Left forelimb (tissue), 1 donor: Measurements from ENCODE around the gene POLR1F.
"Not testable (repeated sequence)": the region's sequence is repeated elsewhere in the genome, so short reads cannot be mapped to it uniquely, and the experiment has no call there.

Source experiments
- DNase-seq: peaks from one replicate; pipeline ENCODE4 v3.0.0-alpha.2; 2018; ENCODE audit warnings: low spot score

POLR1F gene, protein sequence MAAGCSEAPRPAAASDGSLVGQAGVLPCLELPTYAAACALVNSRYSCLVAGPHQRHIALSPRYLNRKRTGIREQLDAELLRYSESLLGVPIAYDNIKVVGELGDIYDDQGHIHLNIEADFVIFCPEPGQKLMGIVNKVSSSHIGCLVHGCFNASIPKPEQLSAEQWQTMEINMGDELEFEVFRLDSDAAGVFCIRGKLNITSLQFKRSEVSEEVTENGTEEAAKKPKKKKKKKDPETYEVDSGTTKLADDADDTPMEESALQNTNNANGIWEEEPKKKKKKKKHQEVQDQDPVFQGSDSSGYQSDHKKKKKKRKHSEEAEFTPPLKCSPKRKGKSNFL

DNA sequence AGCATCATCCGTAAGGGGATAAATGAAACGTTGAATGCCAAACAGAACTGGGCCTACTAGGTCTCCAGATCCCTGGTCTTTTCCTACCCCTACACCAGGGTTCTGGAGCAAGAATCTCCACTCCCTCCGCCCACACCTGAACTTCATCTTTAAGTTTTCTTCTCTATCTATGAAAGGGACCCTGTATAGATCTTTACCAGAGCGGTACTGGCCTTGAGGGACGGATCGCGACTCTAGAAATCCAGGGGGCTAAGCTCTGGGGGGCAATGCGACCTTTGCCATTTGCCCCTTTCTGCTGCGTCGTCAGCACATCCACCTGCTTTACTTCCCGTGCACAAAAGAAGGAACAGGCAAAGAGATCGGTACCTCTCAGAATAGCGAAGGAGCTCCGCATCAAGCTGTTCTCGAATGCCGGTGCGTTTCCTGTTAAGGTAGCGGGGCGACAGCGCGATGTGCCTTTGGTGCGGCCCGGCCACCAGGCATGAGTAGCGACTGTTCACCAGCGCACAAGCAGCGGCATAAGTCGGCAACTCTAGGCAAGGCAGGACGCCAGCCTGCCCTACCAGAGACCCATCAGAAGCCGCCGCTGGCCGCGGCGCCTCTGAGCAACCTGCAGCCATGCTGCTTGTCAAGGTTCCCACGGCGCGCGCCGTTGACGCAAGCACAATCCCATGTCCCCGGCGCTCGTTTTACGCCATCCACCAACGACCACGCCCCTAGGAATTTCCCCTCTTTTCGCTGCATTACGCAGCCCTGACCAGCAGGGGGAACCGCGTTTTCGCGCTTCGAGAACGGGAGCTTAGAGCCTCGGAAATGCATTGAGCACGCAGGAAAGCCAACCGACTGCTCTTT, at the start of gene POLR1F:
Gene POLR1F (minus strand): TSS at position 641 of the 852 bp plus-strand sequence. CDS start 21 bp downstream, at position 620.
- peak; percentile 94 for DNase-seq

DNA sequence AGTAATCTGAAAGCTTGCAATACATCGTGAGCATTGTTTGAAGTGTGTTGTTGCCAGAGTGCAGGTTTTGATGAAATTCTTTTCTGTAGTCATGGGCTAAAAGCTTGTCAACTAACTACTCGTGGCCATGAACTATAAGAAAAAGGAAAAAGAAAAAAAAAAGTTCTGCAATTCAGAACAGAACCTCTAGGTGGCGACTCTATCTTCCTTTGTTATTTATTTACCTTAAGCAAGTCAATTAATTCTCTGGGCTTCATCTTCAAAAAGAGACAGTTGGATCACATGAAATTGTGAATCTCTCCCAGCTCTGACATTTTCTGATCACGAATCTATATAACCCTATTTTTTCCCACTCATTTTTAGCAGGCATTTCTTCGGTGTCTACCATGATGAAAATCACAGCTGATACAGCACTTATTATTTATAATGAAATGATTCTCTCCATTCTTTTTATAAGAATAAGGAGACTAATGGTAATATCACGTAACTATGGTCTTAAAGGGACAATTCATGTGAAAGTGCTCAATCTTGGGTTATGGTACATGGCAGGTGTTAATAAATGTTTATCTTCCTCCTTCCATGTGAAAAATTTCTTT, 45.8 kb upstream of the POLR1F start:
- no peak for DNase-seq

DNA sequence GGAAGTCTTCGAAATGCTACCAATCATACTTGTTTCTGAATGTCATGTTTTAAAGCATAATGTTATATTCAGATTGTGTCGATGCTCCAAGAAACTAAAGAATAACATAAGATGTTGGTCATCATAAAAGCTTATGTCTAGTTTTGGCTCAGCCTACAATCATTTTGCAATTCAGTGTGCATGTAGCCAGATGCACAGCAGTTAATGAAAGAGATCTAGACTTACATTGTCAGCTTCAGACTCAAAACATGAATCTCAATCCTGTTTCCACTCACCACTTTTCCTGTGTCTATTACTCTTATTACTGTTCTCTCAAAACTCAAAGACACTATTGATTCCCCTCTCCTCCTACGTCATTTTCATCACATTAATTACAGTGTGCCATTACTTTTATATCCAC, 43.2 kb upstream of the POLR1F start:
- DNase-seq: no peak

DNA sequence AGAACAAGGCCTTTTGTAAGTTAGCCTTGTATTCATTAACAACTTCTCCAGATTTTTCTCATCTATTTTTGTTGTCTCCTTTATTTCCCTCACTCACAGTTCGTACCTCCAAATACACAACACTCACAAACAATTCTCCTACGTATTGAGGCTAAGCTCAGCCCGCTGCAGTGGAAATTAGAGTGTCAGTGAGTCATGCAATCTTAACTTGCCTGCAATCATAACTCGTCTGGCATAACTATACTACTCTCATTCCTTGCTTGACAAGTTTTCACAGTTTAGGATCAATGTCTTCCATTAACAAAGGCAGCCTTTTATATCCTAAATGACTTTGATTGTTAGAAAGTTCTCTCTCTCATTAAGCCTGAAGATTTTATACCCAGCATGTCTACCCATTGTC, 40.8 kb upstream of the POLR1F start:
- no peak for DNase-seq

DNA sequence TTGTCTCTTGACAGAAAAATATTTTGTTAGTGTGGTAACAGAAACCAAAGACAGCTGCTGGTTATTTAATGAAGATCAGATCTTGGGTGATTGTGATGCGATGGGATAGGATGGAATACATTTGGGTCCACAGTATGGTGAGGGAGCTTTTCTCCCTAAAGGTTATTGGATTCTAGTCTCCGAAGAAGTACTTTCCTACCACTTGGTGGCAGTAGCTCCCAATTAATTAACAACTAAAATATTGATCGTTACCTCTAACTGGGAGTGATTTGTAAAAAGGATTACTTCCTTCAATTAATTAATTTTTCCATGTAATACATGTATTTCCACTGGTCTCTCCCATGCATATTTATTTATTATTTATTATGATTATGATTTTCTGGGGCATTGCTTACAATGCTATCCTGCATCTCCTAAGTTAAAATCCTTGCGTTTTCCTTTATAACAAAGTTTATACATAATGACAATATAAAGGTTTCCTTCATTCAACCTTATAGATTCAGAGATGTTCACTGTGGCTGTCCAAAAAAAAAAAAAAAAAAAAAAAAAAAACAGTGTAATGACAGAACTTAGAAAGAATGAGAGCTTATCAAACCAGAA, 39.0 kb upstream of the POLR1F start:
- DNase-seq: no peak

DNA sequence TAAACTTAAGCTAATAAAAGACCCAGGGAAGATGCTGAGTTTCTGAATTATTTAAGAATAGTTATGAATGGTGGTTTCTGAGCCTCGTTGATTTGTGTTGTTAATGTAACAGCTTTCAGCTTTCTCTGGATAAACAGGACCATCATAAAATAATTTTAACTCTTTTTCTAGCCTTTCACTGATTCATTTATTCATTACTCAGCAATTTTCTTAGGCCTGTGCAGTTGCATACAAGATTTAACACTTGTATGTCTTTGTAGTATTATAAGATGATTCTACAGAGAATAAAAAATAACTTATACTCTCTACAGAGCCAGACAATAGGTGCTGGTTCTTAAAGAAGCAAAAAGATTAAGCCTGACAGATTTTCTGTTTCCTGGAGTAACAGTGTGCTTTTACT, 35.2 kb upstream of the POLR1F start:
- no peak for DNase-seq

DNA sequence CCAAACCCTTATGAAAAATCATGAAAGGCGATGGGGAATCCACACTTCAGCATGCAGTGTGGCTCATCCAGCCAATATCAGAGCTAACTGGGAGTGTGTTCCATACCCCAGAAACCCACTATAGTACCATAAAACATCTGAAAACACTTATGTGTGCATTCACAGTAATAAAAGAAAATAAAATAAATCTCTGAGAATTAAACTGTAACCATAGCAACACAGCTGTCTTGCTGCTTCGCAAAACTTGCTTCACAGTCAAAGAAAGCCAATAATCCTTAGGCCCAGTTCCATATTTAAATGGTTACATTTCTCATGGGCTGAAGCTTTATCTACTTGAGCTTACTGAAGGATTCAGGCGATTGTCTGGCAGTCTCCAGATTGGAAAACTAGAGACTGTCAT, 19.9 kb upstream of the POLR1F start:
- DNase-seq: no peak

DNA sequence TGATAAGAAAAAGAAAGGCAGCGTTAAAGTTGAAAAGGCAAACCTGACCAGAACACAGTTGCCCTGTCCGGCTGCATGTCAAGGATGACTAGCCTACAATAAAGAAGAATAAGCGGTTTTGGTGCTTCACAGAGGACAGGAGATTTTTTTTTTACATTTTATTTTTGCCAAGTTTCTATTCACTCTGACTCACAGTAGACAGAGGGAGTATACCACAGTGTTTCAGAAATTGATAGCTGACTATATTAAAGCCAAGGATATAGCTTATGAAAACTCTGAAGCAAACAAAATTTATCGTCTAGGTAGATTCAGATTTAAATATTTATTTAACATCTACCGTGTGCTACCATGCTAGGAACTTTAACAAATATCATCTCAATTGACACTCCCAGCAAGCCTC, 16.9 kb upstream of the POLR1F start:
- no peak for DNase-seq

DNA sequence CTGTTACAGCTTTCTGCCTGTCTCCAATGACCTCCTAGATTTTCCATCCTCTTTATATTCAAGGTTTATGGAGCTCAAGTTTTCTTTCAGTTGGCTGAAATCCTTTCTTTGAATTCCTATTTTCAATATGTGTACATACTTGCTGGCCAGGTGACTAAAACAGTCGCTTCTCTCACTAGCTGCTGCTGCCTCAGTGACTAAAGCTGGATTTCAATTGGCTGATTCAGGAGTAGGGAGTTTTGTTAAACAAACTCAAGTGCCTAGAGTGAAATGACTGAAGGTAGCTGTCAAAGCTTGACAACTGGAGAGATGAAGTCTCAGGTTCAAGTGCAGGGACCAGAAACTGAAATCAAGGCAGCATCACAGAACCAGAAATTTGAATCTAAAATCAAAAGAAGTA, 6.7 kb upstream of the POLR1F start:
- no peak for DNase-seq

DNA sequence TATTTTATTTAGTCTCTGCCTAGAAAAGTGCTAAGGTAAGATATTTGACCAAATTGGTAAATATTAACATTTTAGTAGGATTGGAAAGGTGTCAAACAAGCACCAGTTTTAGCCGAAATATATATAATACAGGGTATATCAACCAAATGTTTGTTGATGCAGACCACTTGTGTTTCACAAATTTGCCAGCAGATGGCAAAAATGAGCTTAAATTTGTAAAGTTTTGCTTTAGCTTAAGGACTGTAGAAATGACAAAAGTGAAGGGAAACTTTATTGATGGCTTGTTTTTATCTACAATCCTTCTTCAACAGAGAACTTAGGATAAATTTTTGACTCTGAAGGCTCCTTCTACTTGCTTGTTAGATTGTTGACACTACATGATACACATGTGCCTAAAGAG, 4.8 kb upstream of the POLR1F start:
- DNase-seq: no peak

DNA sequence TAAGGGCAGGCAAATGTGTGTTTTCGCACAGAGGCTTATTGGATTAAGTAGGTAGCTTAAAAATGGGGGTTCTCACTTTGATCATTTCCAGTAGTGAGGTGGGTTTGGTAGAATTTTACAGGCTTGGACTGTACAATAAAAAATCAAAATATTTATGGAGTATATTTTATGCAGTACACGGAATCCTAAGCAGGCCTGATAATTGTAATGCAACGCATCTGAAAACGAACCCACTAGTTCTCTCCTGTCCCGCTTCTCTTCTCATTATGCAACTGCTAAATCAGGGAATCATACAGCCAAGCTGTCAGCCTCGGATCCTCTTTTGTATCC, 377 bp upstream of the POLR1F start:
- no peak for DNase-seq

DNA sequence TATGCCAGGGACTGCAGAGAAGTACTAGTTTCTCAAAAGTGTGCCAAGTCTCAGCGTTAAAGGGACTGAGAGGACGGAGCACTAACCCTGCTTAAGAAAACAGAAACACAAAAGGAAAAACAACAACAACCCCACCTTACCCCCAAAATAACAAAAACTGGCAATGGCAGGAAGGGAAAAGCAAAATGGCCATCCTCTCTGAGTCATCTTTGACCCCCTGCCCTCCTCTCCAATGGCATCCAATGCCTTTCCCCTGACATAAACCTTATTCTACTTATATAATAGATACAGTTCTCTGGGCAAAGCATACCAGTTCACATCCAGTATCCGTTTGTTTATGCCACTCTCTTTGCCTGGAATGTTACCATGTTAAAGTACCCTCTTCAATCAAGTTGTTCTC, 1.6 kb downstream of the POLR1F start:
- DNase-seq: no peak

DNA sequence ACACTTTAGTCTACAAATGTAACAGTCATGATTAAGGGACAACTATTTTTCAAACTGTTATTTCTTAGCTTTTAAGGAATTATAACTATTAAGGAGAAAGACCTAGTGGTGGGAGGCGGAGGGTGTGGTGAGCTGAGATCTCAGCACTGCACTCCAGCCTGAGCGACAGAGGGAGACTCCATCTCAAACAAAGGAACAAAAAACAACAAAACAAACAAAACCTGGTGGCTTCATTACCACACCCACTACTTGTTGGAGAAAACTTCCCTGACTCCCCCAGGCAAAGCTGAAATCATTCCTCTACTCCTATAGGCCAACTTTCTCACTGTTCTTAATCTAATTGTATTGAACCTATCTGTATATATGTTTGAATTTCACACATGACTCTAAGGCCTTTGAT, 3.2 kb downstream of the POLR1F start:
- no peak for DNase-seq

DNA sequence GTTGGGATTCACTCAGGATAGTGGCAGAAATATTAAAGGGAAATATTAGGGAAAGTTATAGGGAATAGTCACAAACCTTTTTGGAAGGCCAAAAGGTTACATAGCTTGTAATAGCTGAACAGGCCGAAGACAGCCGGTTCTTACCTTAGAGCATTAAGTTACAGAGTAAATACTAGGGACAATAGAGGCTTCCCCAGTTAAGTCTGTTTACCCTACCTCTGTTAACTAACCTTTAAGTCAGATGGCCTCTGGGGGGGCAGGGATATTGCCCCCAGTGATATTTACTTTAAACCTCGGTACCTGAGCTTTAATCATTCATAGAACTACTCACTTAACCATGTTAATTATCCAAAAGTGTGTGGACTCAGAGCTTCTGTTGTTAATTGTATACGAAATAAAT, 7.4 kb downstream of the POLR1F start:
- DNase-seq: no peak

DNA sequence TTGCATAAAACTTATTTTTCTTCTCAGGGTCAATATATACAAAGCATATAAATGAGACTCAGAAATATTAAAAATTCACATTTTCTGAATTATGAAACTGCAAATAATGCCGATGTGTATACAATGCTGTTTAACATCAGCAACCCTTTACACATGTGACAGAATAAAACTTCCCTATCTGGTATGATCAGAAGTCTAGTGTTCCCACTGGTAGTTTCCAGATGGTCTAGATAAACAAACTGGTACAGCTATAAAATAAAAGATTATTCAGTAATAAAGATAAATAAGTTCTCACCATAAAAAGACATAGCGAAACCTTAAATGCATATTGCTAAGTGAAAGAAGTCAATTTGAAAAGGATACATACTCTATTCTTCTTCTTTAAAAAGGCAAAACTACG, 7.9 kb downstream of the POLR1F start:
- no peak for DNase-seq

DNA sequence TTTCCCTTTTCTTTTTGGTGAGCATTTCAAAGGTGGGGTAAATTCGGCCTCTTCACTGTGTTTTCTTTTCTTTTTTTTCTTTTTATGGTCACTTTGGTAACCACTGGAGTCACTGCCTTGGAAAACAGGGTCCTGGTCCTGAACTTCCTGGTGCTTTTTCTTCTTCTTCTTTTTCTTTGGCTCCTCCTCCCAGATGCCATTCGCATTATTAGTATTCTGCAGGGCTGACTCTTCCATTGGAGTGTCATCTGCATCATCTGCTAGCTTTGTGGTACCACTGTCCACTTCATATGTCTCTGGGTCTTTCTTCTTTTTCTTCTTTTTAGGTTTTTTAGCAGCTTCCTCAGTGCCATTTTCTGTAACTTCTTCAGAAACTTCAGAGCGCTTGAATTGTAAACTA, 10.5 kb downstream of the POLR1F start:
- DNase-seq: no peak

DNA sequence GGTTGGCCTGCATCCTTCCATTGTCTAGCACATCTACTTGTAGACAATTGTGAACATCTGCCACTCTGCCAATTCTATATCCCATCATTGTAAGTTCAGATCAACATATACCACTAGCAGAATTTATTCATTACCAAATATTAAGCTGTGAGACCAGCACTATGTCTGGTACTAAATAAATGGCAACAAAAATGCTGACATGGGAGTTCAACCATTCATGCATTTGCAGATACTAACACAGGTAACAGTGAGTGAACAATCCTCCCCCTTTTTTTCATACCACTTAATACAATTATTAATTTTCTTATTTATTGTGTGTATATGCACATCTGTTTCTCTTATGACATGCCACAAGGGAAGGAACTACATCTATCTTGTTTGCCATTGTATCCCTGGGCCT, 11.9 kb downstream of the POLR1F start:
- DNase-seq: no peak

DNA sequence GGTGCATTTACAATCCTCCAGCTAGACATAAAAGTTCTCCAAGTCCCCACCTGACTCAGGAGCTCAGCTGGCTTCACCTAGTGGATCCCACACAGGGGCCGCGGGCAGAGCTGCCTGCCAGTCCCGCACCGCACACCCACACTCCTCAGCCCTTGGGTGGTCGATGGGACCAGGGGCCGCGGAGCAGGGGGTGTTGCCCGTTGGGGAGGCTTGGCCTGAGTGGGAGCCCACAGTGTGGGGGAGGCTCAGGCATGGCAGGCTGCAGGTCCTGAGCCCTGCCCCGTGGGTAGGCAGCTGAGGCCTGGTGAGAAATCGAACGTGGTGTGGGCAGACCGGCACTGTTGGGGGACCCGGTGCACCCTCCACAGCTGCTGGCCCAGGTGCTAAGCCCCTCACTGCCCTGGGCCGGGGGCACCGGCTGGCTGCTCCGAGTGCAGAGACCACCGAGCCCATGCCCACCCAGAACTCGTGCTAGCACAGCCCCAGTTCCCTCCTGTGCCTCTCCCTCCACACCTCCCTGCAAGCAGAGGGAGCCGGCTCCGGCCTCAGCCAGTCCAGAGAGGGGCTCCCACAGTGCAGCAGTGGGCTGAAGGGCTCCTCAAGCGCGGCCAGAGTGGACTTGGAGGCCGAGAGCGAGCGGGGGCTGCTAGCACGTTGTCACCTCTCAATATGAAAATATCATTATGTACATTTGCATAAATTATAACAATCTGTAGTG, 16.6 kb downstream of the POLR1F start:
- no peak for DNase-seq

DNA sequence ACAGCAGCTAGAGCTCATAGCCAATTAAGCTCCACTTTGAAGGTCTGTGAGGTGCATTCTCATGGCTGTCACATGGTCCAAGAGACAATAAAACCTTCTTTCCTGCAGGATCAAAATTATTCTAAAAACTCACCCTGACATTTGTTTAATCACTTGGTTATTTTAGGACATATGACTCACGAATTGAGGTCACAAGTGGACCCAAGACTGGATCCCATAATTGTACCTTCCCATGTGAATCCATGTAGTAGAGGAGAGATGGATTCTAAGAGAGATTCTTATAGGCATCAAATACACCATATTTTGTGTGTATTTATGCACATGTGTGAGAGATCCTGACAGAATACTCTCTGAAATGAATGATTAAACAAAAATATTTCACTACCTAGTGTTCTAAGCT, 18.1 kb downstream of the POLR1F start:
- no peak for DNase-seq

DNA sequence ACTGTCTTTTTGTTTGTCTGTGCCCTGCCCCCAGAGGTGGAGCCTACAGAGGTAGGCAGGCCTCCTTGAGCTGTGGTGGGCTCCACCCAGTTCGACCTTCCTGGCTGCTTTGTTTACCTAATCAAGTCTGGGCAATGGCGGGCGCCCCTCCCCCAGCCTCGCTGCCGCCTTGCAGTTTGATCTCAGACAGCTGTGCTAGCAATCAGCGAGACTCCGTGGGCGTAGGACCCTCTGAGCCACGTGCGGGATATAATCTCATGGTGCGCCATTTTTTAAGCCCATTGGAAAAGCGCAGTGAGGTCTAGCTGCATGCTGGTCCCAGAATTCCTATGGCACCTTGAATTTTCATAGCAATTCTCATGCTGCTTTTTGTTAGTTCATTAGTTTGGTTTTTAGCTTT, 19.7 kb downstream of the POLR1F start:
- not testable (repeated sequence) for DNase-seq

DNA sequence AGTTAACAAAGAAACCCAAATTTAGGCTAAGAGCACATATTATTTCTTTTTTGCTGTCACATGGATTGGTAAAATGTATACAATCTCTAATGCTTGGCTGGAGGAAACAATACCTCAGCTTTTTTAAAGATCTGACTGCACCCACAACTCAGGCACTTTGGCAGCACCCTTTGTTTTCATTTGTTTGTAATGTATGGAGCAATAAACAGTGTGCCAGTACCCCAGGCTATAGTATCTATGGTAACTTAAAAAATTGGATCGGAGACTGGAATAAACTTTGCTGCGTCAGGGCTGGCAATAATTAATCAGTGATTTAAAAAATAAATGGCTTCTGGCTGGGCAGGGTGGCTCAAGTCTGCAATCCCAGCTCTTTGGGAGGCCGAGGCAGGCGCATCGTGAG, 27.2 kb downstream of the POLR1F start:
- no peak for DNase-seq

DNA sequence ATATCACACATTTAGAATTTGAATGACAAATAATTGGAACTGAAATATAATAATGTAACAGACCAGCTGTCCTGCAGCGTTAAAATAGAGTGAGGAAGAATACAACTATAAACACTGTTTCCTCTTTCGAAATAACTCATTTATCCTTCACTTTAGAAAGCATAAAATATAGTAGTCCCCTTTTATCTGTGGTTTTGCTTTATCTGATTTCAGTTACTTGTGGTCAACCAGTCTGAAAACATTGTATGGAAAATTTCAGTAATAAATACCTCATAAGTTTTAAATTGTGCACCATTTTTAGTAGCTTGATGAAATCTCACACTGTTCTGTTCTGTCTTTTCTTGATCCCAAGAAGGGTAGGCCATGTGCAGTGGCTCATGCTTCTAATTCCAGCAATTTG, 31.7 kb downstream of the POLR1F start:
- DNase-seq: no peak
